Endometrial microvascular endothelial cells (primary cell): ENCODE measurements around the gene CLNK. TPM values are rescaled to one million over a fixed set of nuclear protein-coding genes. Genes with fewer than 3 reads are reported as not detected.
"Not testable (repeated sequence)": the region's sequence is repeated elsewhere in the genome, so short reads cannot be mapped to it uniquely, and the experiment has no call there.

Experiments used
- in situ Hi-C: cut with HindIII; loops from 2 replicates; pipeline ENCODE4 v1.10.0; 2017; ENCODE audit warnings: low sequenced_read_pairs, low pct_unique_long_range_greater_than_20kb; ENCODE audit errors: inconsistent ontology term
- total RNA-seq: library from RNA; depleted of rRNA; stranded (reverse); fragments of >200 nt; gene quantifications from one replicate; pipeline ENCODE4 v1.2.3, GENCODE V29; 2015; ENCODE audit errors: inconsistent ontology term

Gene CLNK
- total RNA-seq, 1 donor from 2014 or later, result not detected

DNA sequence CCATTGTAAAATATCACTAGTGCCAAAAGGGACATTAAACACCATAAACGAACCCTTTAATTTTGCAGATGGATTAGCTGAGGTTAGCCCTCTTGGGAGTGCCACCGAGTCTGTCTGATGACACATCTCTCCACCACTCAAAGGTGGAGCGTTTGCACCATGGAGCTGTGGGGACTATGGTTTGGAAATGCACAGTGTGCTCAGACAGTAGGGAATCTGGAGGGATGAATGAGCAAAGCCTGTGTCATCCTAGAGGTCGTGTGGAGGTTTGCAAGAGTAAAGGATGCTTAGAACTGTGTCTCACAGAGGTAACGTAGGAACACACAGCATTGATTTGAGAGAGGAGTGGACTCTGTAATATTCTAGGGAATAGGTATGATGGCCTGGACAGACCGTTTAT lies 93.7 kb downstream of the CLNK start:
- in situ Hi-C loops, result no loop called here

DNA sequence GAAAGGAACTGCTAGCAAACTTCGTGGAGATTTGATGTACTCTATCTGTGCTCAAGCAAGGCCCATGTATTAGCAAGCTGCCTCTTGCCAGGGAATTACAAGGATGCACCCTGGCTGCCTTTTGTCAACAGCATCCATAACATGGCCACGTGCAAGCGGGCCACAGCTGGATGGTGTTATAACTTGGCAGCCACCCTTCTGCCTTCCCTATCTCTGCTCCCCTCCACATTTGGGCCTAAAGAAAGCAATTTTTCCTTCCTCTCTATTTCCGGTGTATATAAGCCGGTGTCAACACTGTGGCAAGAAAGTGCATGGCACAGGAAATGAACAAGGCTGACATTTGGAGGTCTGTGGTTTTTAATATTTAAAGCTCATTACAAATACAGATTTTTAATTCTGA lies 94.8 kb downstream of the CLNK start:
- in situ Hi-C loops, result no loop called here

DNA sequence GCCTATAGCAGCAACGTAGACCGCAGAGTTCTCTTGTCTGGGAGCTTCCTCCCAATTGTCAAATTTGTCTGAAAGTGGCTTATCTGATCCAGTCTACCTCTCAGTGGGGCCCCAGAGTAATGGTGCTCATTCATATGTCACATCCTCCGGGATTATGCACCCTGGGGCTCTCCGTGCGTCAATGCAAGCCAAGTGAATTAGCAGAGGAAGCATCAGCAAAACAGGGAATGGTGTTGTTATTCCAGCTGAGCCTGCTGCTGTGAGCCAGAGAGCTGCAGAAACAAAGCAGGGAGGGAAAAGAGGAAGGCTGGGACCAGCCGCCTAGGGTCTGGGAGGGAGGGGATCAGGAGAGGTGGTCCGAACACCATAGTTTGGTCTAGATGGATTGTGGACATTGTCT lies 95.2 kb downstream of the CLNK start:
- in situ Hi-C loops, result no loop called here

DNA sequence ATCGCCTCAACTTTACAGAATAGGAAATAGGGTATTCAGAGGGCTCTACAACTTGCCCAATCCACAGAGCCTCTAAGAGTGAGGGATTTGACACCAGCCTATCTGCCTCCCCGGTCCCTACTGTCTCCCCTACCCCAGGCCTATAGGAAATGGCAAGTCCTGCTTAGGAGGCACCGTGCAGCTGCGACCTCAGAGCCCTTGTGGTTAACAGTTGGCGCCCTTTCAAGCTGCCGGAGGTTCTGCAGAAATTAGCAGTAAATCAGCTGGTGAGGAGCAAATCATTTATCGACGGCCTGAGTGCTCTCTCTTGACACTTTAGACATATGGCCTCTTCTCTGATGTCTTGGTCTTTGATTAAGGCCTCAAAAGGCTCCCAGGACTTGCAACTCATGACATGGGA lies 96.9 kb downstream of the CLNK start:
- in situ Hi-C loops, result no loop called here

DNA sequence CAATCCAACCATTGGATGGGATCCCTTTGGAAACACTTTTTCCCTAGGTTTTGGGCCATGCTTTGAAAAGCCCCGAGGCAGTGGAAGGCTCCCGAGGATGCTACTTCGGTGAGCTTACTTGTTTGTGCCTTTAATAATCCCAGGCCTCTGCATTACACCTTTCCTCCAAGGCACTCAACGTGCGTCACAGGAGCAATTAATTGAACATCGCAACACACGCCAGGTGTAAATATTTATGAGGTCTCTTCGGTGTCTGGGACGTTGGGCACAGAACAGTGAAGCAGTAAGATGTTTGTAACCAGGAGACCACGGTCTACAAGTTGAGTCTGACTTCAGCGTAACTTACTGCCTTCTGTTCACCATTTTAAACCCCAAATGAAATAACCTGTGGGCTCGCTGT lies 97.3 kb downstream of the CLNK start:
- in situ Hi-C loops, result no loop called here

DNA sequence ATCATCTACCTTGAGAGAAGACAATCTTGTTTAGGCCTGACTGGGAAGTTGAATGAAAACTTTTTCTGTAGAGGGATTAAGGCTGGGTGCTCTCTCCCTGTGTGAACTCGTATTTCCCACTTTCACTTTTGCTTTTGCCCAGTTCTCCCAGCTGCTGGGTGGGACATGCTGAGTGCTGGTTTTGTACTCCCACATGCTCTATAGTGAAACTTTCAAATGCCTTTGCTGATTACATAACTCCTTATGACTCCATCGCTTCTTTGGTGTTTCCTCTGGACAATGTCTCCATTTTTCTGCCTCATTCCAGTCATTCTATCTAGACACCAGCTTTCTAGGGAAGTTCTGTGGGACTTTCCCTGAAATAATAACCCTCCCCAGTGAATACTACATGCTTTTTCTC lies 100.5 kb downstream of the CLNK start:
- in situ Hi-C loops, result no loop called here

DNA sequence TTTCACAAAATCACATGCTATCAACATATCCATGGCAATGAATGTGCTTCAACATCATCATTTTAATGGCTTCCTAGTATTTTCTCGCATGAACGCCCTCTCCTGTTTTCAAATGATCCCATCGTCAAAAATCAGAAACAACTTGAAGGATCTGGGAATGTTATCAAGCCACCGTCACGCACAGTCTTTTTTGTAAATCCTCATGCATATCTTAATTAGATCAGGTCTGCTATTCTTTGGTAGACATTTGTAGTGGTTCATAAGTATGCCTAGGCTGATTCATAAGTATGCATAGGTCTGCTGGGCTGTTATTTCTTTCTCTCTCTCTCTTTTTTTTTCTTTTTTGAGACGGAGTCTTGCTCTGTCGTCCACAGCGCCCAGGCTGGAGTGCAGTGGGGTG lies 101.6 kb downstream of the CLNK start:
- in situ Hi-C loops, result no loop called here

DNA sequence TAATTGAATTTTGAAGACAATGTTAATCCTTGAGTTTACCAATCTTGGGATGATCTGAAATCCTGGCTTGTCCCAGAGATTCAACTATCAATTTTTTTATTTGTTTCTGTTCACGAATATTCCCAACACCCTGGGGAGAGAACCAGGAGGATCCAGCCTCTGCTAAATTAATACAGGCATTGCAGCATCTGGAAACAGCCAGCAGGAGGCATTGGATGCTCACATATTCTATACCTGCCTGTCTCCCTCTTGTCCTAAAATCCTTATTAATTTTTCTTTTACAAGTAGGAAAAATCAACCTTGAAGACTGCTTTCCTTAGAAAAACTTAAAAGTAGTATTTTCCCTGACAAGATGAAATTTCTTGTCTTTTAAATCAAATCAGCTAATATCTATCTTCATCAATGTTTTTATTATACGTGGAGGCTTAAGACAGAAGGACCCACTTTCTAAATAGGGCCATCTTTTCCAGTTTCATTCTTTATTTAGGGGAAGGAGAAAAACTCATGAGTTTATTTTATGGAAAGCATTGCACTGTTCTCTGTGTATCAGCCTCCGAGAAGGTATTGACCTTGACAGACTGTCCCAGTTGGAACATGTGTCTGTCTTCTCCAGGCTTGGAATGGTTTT lies 102.4 kb downstream of the CLNK start:
- in situ Hi-C loops, result no loop called here

DNA sequence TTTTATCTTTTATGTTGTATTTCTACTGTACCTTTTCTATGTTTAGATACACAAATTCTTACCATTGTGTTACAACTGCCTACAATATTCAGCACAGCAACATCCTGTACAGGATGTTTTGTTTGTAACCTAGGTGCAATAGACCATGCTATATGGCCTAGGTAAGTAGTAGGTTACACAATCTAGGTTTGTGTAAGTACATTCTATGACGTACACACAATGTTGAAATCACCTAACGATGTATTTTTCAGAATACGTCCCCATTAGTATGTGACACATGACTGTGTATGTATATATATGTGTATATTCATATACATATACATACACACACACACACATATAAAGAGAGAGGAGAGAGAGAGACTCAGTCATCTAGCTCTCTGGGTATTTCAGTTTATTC lies 103.5 kb downstream of the CLNK start:
- in situ Hi-C loops, result no loop called here

DNA sequence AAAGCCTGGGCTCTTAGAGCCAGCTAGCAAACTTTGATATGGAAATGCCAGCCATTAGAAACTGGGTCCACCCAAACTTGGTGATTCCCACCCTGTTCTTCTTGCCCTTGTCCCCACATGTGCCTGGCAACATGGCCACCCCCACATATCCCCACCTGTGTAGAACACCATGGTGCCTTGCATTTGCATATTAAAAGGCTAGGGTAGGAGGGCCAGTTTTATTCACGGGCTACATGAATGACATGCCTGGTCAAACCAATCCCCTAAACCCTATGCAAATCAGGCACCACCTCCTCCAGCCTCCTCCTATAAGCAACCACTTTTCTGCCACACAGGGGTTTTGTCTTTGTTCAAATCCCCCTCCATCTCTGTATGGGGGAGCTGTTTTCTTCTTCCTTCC lies 104.9 kb downstream of the CLNK start:
- in situ Hi-C loops, result no loop called here

DNA sequence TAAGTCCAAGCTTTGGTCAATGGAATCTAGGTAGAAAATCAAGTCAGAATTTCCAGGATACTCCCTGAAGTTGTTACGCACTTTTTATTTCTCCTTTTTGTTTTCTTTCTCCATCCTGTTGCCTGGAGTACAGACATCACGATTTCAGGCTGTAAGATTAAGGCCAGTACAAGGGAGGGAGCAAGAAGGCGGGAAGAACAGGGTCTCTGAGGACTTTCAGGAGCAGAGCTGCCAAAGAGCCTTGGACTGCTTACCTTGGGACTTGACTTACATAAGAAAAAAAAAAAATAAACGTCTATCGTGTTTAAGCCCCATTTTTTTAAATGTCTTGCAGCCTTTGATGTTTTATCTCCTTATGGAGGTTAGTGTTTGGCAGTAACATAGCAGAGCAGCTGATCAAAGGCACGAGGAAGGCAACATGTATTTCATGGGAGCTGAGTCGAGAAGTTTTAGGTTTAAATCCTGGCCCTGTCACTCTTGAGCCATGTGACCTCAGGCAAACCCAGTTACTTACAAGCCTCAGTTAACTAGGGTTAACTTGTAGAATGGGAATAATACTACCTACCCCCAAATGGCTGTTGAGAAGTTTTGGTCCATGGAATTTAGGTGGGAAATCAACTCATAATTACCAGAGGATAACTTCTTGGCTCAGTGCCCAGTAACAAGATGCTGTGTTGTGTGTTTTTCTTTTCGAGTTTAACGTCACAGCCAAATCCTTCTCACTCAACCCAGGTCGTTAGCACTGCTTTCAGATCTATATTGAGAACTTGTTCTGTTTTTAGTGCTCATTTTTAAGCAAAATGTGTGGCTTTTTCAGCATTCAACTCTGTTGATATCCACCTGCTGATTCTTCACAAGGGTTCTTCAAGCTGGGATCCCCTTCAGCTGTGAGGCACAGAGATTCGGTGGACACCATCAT lies 106.8 kb downstream of the CLNK start:
- in situ Hi-C loops, result no loop called here

DNA sequence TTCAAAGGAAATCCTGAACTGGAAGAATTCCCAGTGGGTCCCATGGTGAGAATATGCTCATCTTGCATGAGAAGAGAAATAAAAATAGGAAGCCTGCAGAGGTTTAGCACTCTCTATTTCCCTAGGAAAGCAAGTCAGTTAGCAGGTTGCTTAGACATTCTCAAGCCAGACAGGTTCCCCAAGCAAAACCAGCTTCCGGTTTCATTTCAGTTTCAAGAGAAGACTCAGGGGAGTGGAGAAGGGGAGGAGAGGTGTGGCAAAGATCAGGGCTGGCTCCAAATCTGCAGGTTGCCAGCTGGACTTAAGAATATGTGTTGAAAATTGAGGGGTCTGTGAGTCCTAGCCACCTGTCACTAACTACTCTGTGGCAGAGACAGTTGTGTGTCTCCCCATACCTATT lies 107.5 kb downstream of the CLNK start:
- in situ Hi-C loops, result no loop called here

DNA sequence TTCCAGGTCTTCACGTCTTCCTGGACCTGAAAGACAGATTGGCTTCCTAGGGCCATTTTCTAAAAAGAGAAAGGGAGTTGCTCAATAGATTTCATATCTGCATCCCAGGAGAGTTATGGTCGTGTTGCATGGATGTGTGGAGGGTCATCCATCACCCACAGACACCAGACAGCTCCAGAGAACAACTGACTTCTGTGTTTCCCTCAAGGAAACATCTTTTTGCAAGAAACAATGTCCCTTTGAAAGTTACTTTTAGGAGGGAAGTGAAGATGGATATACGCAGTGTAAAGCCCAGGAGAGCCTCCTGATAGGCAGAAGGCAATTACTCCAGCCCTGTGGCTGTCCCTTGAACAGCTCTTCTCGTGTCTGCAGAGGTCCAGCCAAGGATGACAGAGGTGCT lies 108.3 kb downstream of the CLNK start:
- in situ Hi-C loops, result no loop called here

DNA sequence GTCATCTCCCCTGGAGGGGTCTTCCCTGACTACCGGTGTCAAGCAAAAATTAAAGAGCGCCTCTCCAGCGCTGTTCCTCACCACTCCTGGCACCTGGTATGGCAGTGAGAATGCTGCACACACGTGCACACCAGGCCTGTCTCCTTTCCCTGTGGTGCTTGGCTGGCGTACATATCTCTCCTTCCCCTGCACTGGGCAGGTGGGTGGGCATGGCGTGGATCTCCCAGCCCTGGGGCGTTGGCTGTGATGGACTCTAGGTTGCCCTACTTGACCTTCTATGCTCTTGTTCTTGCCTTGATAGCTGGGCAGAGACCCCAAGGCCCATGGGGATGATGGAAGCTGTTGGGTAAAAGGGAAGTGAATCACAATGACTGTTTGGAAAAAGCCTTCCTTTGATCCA lies 109.2 kb downstream of the CLNK start:
- in situ Hi-C loops, result no loop called here

DNA sequence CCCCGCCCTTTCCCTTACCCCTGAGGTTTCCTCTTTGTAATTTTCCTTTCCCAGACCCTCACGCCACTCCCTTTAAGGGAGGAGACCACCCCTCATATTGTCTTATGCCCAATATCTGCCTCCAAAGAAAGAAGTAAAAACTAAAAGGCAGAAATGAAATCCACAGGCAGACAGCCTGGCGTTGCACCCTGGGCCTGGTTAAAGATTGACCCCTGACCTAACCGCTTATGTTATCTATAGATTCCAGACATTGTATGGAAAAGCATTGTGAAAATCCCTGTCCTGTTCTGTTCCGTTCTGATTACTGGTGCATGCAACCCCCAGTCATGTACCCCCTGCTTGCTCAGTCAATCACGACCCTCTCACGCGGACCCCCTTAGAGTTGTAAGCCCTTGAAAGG lies 110.0 kb downstream of the CLNK start:
- in situ Hi-C loops, result not testable (repeated sequence)

DNA sequence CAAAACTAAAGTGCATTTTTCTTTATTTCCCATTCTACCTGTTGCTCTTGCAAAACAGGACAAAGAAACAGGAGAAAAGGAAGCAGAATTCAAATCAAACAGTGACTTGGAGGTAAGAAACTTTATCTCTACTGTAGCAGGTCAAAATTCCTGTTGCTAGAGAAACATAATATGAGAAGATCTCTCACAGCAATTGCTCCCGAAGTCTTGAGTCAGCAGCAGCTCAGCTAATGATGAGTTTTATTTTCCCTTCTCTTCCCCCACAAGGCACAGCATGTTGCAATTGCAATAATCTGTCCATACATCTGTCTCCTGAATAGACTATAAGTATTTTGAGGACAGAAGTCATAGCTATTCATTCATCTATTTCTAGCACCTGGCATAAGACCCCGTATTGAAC lies 112.7 kb downstream of the CLNK start:
- in situ Hi-C loops, result no loop called here

DNA sequence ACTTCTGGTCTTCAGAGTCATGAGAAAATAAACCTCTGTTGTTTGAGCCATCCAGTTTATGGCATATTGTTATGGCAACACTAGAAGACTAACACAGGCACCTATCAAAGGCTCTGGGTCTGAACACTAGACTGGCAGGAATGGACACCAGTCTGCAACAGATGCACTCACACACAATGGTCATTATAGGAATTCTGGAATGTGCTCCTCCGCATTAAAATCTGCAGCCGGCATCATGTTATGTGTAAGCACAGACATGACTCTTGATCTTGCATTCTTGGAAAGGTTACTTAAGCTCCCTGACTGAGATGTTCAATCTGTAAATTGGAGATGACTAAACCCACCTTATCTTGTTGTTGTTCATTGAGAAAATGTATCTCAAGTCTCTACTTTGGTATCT lies 115.1 kb downstream of the CLNK start:
- in situ Hi-C loops, result no loop called here

DNA sequence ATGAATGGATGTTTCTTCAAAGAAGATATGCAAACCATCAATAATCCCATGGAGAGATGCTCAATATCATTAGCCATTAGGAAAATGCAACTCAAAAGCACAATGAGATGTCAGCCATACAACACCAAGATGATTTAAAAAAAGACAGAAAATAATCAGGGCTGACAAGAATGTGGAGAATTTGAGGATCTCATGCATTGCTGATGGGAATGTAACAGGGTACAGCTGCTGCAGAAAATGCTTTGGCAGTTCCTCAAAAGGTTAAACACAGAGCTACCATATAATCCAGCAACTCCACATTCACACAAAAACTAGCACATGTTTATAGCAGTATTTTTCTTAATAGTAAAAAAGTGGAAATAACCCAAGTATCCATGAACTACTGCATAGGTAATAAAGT lies 116.8 kb downstream of the CLNK start:
- in situ Hi-C loops, result no loop called here

DNA sequence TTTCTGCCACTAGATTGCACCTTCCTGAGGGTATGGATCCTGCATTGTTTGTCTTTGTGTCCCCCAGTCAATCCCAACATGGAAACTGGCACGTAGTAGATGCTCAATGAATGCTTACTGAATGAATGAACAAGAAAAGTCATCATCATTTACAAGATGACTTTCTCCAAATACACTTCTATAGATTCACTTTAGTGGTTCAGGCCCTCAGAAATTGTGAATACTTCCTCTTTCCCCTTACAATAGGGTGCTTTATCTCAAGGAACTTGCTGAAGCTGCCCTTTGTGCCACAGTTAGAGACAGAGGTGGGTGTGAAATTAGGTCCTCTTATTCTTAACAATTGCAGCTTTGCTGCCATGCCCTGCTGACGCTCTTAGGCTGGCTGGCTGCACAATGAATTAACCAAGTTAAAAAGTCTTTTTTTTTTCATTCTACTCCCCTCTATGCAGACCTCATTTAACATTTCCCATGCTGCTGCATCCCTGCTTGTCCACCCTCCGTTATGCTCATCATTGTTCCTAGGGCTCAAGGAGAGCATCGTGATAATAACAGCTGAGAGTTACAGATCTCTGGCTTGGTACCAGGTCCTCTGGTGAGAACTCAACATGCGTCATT lies 119.3 kb downstream of the CLNK start:
- in situ Hi-C loops, result no loop called here

DNA sequence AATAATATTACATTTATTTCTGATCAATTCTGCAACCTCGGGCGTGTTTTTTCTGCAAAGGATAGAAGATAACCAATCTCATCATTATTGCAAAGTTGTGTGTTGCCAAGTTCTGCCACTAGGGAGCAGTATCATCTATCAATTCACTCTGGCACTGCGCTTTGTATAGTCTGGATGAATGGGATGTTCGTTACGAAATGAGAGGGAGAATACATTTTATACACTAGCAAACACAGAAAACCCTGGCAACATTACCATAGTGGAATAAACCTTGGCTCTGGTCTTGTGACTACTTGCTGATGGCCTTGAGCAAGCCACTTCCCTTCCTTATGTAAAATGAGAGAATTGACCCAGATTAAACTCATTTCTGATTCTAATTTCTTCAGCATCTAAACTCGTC lies 129.9 kb downstream of the CLNK start:
- in situ Hi-C loops, result no loop called here
